PC-9 (cell line): ENCODE results near the gene OR2H1.

ENCODE experiments used
- CTCF ChIP-seq: fragments of 200-600 bp; sonication (generic); conservative IDR thresholded peaks from 2 replicates; pipeline ENCODE4 v1.6.1; 2017; ENCODE audit warnings: mixed run types, antibody characterized with exemption, mild to moderate bottlenecking, moderate library complexity
- EZH2 ChIP-seq: fragments of 200-600 bp; sonication (generic); IDR thresholded peaks from 2 replicates; pipeline ENCODE4 v1.8.0; 2017; ENCODE audit warnings: antibody characterized with exemption, low read depth

GRCh38 chr6:29501106-29501505 is 44.2 kb downstream of the OR2H1 start:
- TF ChIP-seq CTCF (no peak), EZH2 (no peak)
